Sciatic nerve (tissue), 2 donors: ENCODE results near the gene AURKB. TPM values are rescaled to one million over a fixed set of nuclear protein-coding genes. Genes with fewer than 3 reads are reported as not detected.
"Not testable (repeated sequence)": the region's sequence is repeated elsewhere in the genome, so short reads cannot be mapped to it uniquely, and the experiment has no call there.

ENCODE experiments used
- ATAC-seq: fragments of 200-7000 bp; cut with Tn5 transposase; one replicate; pipeline ENCODE4 v1.9.1; 2020; ENCODE audit warnings: mild to moderate bottlenecking, moderate library complexity
- DNase-seq: peaks from one replicate; pipeline ENCODE4 v3.0.0-alpha.2; 2020; ENCODE audit warnings: low spot score
- intact Hi-C: fragments of 100-400 bp; cut with DNase I; formaldehyde crosslinking; loops from one replicate; pipeline ENCODE4 v1.14.2; 2022
- total RNA-seq: library from RNA; stranded (reverse); fragmentation: NEBNext Ultra II Directional; extraction: Animal tissue kit (Norgen Biotek cat#: 25700); gene quantifications from one replicate; pipeline ENCODE4 v1.2.1, GENCODE V29; 2021
- donor health status: DM: no; HTN: no; CAD: no.
- donor health status: DM: no; HTN: no; CAD: no.

The AURKB gene
- total RNA-seq, 1 donor from 2014 or later, result 48.5 TPM

- ATAC-seq (peak; percentile 34), DNase-seq (peak; percentile 85)
- intact Hi-C loops, result no loop called here
These were observed 16.3 kb upstream of the AURKB start for GRCh38 chr17:8226536-8227237.

- ATAC-seq (no peak), DNase-seq (peak; percentile 79)
- intact Hi-C loops, result no loop called here
These were observed 15.6 kb upstream of the AURKB start for GRCh38 chr17:8225813-8226535.

- no peak for ATAC-seq
- intact Hi-C loops, result no loop called here
These were observed 14.8 kb upstream of the AURKB start for GRCh38 chr17:8224891-8225812.

GRCh38 chr17:8223356-8224126 lies 13.2 kb upstream of the AURKB start:
- intact Hi-C loops, result no loop called here
- ATAC-seq (peak; percentile 5), DNase-seq (peak; percentile 84)

More at GRCh38 chr17:8224891-8225812, 14.8 kb upstream of the AURKB start:
- no peak for DNase-seq

- intact Hi-C loops, result no loop called here
- DNase-seq (peak; percentile 98), ATAC-seq (peak; percentile 81)
These were observed 12.4 kb upstream of the AURKB start for GRCh38 chr17:8222630-8223355.

- intact Hi-C loops, result no loop called here
- DNase-seq, result no peak
- no peak for ATAC-seq
These were observed 11.9 kb upstream of the AURKB start for GRCh38 chr17:8222380-8222629.

- intact Hi-C loops, result no loop called here
- peak; percentile 85 for ATAC-seq
- DNase-seq, result peak; percentile 94
These were observed 11.4 kb upstream of the AURKB start for GRCh38 chr17:8221663-8222379.

- peak; percentile 85 for ATAC-seq
- DNase-seq, result peak; percentile 96
- intact Hi-C loops, result no loop called here
These were observed 10.6 kb upstream of the AURKB start for GRCh38 chr17:8220783-8221662.

- intact Hi-C loops, DNase-seq, ATAC-seq: not testable (repeated sequence)
These were observed 3.6 kb upstream of the AURKB start for GRCh38 chr17:8214000-8214399.

GRCh38 chr17:8212312-8213180 lies 2.2 kb upstream of the AURKB start:
- ATAC-seq (no peak), DNase-seq (no peak)
- intact Hi-C loops, result no loop called here

GRCh38 chr17:8210761-8211458 lies 535 bp upstream of the AURKB start:
- DNase-seq, result no peak
- no peak for ATAC-seq
- intact Hi-C loops, result no loop called here

- ATAC-seq (no peak), DNase-seq (no peak)
- intact Hi-C loops, result no loop called here
These were observed 3.8 kb downstream of the AURKB start for GRCh38 chr17:8206536-8206935.

- no peak for DNase-seq
- ATAC-seq, result no peak
- intact Hi-C loops, result no loop called here
These were observed 5.4 kb downstream of the AURKB start for GRCh38 chr17:8204761-8205555.

GRCh38 chr17:8192070-8192815 lies 18.1 kb downstream of the AURKB start:
- peak; percentile 79 for ATAC-seq
- peak; percentile 89 for DNase-seq
- intact Hi-C loops, result no loop called here
